Smooth muscle cell (in vitro differentiated cells): ENCODE measurements around the gene LDAH. TPM values are rescaled to one million over a fixed set of nuclear protein-coding genes. Genes with fewer than 3 reads are reported as not detected.

ENCODE experiments used
- DNase-seq: peaks from one replicate; lab custom pipeline; 2025; ENCODE audit not compliant: unreplicated experiment; lab: John Stamatoyannopoulos, UW
- H2AFZ ChIP-seq: fragments of 200-600 bp; sonication (generic); 2 replicates; pipeline ENCODE4 v1.6.0; 2016; ENCODE audit warnings: antibody characterized with exemption, low read depth, mild to moderate bottlenecking
- H3F3A ChIP-seq: fragments of 200-600 bp; sonication (generic); 2 replicates; pipeline ENCODE4 v1.6.0; 2017; ENCODE audit warnings: antibody characterized with exemption, low read depth
- H3K27ac ChIP-seq: fragments of 200-600 bp; sonication (generic); 2 replicates; pipeline ENCODE4 v1.5.1; 2016; ENCODE audit warnings: low read depth, mild to moderate bottlenecking
- H3K27me3 ChIP-seq: fragments of 200-600 bp; sonication (generic); 2 replicates; pipeline ENCODE4 v1.6.1; 2016; ENCODE audit warnings: low read depth, mild to moderate bottlenecking
- H3K36me3 ChIP-seq: fragments of 200-600 bp; sonication (generic); 2 replicates; pipeline ENCODE4 v1.5.1; 2016; ENCODE audit warnings: low read depth
- H3K4me1 ChIP-seq: fragments of 200-600 bp; sonication (generic); 2 replicates; pipeline ENCODE4 v1.5.1; 2016; ENCODE audit warnings: low read depth
- H3K4me2 ChIP-seq: fragments of 200-600 bp; sonication (generic); 2 replicates; pipeline ENCODE4 v1.6.0; 2016; ENCODE audit warnings: mild to moderate bottlenecking
- H3K4me3 ChIP-seq: fragments of 200-600 bp; sonication (generic); 2 replicates; pipeline ENCODE4 v1.5.1; 2016; ENCODE audit warnings: mild to moderate bottlenecking
- H3K79me2 ChIP-seq: fragments of 200-600 bp; sonication (generic); 2 replicates; pipeline ENCODE4 v1.6.0; 2016; ENCODE audit warnings: low read depth, mild to moderate bottlenecking
- H3K9ac ChIP-seq: fragments of 200-600 bp; sonication (generic); 2 replicates; pipeline ENCODE4 v1.6.0; 2016; ENCODE audit warnings: low read depth
- H3K9me3 ChIP-seq: fragments of 200-600 bp; sonication (generic); replicated peaks from 2 replicates; pipeline ENCODE4 v1.5.1; 2016; ENCODE audit warnings: low read depth
- H4K20me1 ChIP-seq: fragments of 200-600 bp; sonication (generic); 2 replicates; pipeline ENCODE4 v1.6.0; 2016; ENCODE audit warnings: low read depth
- WGBS: methylation state at CpG from one replicate; pipeline ENCODE4 v1.1.7; 2016; ENCODE audit warnings: low lambda C conversion rate; 5-methylcytosine and 5-hydroxymethylcytosine counted together
- polyA plus RNA-seq: library from polyadenylated mRNA; unstranded; fragments of >200 nt; fragmentation: Nextera tagmentation; extraction: Ambion mirVana; gene quantifications from 2 replicates; pipeline ENCODE4 v1.2.1, GENCODE V29; 2016
- total RNA-seq: library from RNA; depleted of rRNA; stranded (reverse); fragments of >200 nt; gene quantifications from 2 replicates; pipeline ENCODE4 v1.2.3, GENCODE V29; 2014
- TF ChIP-seq, protein P1 (sequence below): fragments of 200-600 bp; sonication (generic); IDR thresholded peaks from 2 replicates; pipeline ENCODE4 v1.5.1; 2017; ENCODE audit warnings: borderline replicate concordance, mild to moderate bottlenecking, antibody characterized with exemption; ENCODE audit not compliant: insufficient read depth, poor library complexity, severe bottlenecking

The LDAH gene
- total and polyA plus RNA-seq, 2 experiments from 2014 or later, result 14.9 to 15.7 TPM

DNA sequence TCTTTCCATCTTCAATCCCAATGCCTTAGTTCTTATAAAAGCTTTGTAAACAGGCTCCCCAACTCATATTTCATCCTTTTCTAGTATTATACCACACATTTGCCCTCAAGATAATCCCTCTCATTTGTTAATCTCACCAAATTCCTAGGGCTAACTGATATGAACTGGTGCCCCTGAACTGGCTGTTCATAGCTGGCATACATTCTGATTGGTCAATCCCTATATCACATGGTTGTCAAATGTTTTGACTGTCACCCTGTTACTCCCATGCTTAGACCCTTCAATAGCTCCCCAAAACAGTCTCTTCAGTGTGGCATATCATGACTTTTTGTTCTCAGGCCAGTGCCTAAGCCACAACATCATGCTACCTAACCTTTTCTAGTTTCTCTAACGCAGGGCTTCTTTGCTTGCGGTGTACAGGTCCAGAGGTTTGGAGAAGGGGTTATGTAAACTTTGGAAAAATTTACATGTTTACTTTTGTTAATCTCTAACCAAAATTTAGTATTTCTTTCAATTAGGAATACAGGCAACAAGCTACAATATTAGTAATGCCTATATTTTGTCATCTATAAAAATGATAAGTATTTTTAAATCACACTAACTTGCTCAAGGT is 125.5 kb downstream of the LDAH start:
- Histone ChIP-seq H3K27ac (no peak overlapping the region), H3F3A (no peaks in the 10 kb centered on the region), H3K4me1 (no peaks in the 10 kb centered on the region), H2AFZ (no peak overlapping the region), H3K36me3 (no peaks in the 10 kb centered on the region), H3K9ac (no peak overlapping the region), H3K4me3 (no peak overlapping the region), H3K79me2 (no peaks in the 10 kb centered on the region), H3K9me3 (no peaks in the 10 kb centered on the region), H3K27me3 (no peaks in the 10 kb centered on the region), H4K20me1 (no peaks in the 10 kb centered on the region), H3K4me2 (no peak overlapping the region)
- TF ChIP-seq, protein P1, sequence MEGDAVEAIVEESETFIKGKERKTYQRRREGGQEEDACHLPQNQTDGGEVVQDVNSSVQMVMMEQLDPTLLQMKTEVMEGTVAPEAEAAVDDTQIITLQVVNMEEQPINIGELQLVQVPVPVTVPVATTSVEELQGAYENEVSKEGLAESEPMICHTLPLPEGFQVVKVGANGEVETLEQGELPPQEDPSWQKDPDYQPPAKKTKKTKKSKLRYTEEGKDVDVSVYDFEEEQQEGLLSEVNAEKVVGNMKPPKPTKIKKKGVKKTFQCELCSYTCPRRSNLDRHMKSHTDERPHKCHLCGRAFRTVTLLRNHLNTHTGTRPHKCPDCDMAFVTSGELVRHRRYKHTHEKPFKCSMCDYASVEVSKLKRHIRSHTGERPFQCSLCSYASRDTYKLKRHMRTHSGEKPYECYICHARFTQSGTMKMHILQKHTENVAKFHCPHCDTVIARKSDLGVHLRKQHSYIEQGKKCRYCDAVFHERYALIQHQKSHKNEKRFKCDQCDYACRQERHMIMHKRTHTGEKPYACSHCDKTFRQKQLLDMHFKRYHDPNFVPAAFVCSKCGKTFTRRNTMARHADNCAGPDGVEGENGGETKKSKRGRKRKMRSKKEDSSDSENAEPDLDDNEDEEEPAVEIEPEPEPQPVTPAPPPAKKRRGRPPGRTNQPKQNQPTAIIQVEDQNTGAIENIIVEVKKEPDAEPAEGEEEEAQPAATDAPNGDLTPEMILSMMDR, result no peak
- DNase-seq, result no peak
- WGBS, result 96% methylated on average over 2 of the region's 2 CpGs

DNA sequence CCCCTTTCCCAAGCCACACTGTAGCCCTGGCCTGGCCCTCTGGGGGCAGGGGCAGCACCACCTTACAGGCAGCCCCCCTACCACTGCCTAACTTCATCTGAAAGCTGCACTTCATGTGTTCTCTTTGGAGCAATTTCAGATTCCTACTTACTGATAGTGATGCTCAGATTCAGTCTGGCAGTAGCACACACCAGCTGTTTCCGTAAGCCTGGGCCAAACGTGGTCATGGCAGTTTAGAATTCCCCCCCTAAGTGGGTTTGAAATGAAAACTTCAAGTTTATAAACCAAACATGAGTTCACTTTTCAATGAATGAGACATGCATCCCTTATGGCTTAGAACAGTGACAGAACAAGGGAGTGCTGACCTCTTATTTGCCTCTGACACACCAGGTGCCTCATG is 126.5 kb downstream of the LDAH start:
- no peaks in the 10 kb centered on the region for H3K79me2 ChIP-seq
- no peaks in the 10 kb centered on the region for H3K27me3 ChIP-seq
- DNase-seq, result no peak
- TF ChIP-seq, protein P1, result no peak
- no peak overlapping the region for H3K4me2 ChIP-seq
- H3K4me1 ChIP-seq, result no peaks in the 10 kb centered on the region
- H3K9ac ChIP-seq, result no peak overlapping the region
- H4K20me1 ChIP-seq, result no peaks in the 10 kb centered on the region
- 97% methylated on average over 2 of the region's 2 CpGs for WGBS
- no peaks in the 10 kb centered on the region for H3K36me3 ChIP-seq
- H2AFZ ChIP-seq, result no peak overlapping the region
- no peak overlapping the region for H3K27ac ChIP-seq
- H3F3A ChIP-seq, result no peaks in the 10 kb centered on the region
- no peak overlapping the region for H3K4me3 ChIP-seq
- no peaks in the 10 kb centered on the region for H3K9me3 ChIP-seq

DNA sequence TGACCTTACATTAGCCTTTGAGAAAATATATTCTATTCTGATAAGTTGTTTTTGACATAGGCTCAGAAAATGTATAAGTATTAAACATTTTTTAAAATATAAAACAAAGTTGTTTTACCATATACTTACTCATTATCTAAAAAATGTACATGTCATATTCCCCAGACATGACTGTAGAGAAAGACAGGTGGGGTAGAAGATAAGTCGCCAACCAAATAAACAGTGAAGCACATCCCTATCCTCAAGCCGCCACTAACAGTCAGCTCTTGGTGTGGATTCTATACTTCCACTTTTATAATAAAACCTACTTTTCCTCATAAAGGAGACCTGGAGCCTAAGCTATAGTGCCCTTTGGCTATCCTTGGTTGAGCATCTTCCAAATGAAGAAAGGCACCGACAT is 129.6 kb downstream of the LDAH start:
- Histone ChIP-seq H3K9me3 (no peaks in the 10 kb centered on the region), H3K79me2 (no peaks in the 10 kb centered on the region), H3K27me3 (no peaks in the 10 kb centered on the region), H3K4me2 (no peak overlapping the region), H3K36me3 (no peaks in the 10 kb centered on the region), H3K9ac (no peak overlapping the region), H3K4me3 (no peak overlapping the region), H3F3A (no peaks in the 10 kb centered on the region), H4K20me1 (no peaks in the 10 kb centered on the region), H3K27ac (no peak overlapping the region), H3K4me1 (no peaks in the 10 kb centered on the region), H2AFZ (no peak overlapping the region)
- WGBS, result 97% methylated on average over 3 of the region's 3 CpGs
- TF ChIP-seq, protein P1, result no peak
- DNase-seq, result no peak

DNA sequence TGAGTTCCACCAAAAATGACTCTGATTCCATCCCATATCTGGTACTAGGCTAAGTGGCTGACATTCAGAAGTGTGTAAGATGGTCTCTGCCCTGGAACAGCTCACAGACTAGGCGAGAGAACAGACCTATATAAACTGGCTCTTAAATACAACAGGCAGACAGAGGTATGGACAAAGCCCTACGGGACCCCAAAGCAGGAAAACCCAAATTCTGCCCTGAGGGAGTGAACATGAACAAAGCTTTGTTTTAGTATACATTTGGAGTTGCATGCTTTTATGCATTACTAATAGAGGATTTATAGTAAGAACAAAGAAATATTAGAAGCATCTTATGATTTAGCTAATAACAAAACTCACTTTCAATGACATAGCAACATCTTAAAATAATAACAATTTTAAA is 130.8 kb downstream of the LDAH start:
- Histone ChIP-seq H3K79me2 (no peaks in the 10 kb centered on the region), H4K20me1 (no peaks in the 10 kb centered on the region), H3K4me2 (no peak overlapping the region), H3K9me3 (no peaks in the 10 kb centered on the region), H3K9ac (no peak overlapping the region), H3K27me3 (no peaks in the 10 kb centered on the region), H3K27ac (no peak overlapping the region), H3K4me3 (no peak overlapping the region), H2AFZ (no peak overlapping the region), H3K36me3 (no peaks in the 10 kb centered on the region), H3K4me1 (no peaks in the 10 kb centered on the region), H3F3A (no peaks in the 10 kb centered on the region)
- WGBS, result 92% methylated on average over 2 of the region's 2 CpGs
- TF ChIP-seq, protein P1, result no peak
- DNase-seq, result no peak
